Activated CD8-positive, alpha-beta T cell treated with anti-CD3 and anti-CD28 coated beads, Interleukin-2, amount 10 ng/mL, durations not matched to agents 7 days and 5 days (primary cell): ENCODE results near the gene USP6. TPM values are rescaled to one million over a fixed set of nuclear protein-coding genes. Genes with fewer than 3 reads are reported as not detected.
A peak's percentile ranks its signal among the peaks of the same experiment; 100 is the strongest.

ENCODE experiments used
- ATAC-seq: fragments of 150-1000 bp; cut with Tn5 transposase; one replicate; pipeline ENCODE4 v1.10.0; 2021; ENCODE audit warnings: moderate library complexity
- CTCF ChIA-PET: fragments of 350-600 bp; sonication (Branson Sonifier 250); formaldehyde crosslinking; loops from one replicate; lab custom pipeline; 2021; ENCODE audit warnings: antibody characterized with exemption; lab: Charles Lee
- POLR2A ChIA-PET: fragments of 350-600 bp; sonication (Branson Sonifier 250); formaldehyde crosslinking; loops from one replicate; lab custom pipeline; 2021; ENCODE audit warnings: antibody characterized with exemption; lab: Charles Lee
- DNase-seq: peaks from one replicate; pipeline ENCODE4 v3.0.0-alpha.2; 2020
- H3K27ac Mint-ChIP-seq: one replicate; pipeline ENCODE4 v1.8.0; 2021; ENCODE audit warnings: mild to moderate bottlenecking, mixed read lengths
- H3K27me3 Mint-ChIP-seq: one replicate; pipeline ENCODE4 v1.8.0; 2021; ENCODE audit warnings: low read depth, mixed read lengths
- H3K36me3 Mint-ChIP-seq: one replicate; pipeline ENCODE4 v1.8.0; 2021; ENCODE audit warnings: low read depth, mixed read lengths
- H3K4me1 Mint-ChIP-seq: one replicate; pipeline ENCODE4 v1.8.0; 2021; ENCODE audit warnings: low read depth, mixed read lengths
- H3K4me3 Mint-ChIP-seq: one replicate; pipeline ENCODE4 v1.8.0; 2021; ENCODE audit warnings: mild to moderate bottlenecking, mixed read lengths
- H3K9me3 Mint-ChIP-seq: one replicate; pipeline ENCODE4 v1.8.0; 2022; ENCODE audit warnings: mixed read lengths; ENCODE audit not compliant: insufficient read depth
- total RNA-seq, 2 experiments: library from RNA; stranded (reverse); gene quantifications; one replicate each; pipeline ENCODE4 v1.2.3, GENCODE V29; 2021

Gene USP6
- total RNA-seq, 2 experiments from 2014 or later = 0.08 to 0.10 TPM

- CTCF ChIA-PET = interaction anchor here (0.9 to 1.8 kb wide), 2 partner anchors 10 to 68 kb away, joined by 3 to 4 read pairs; partner anchors contain the start of gene ZNF594
- Mint-ChIP-seq H3K27ac (no peak overlapping the region), H3K27me3 (no peaks in the 10 kb centered on the region), H3K4me3 (no peak overlapping the region), H3K36me3 (peaks cover 68% of the 10 kb centered on the region), H3K9me3 (peaks cover 62% of the 10 kb centered on the region), H3K4me1 (peaks cover 5% of the 10 kb centered on the region)
- DNase-seq = no peak
- ATAC-seq = no peak
- POLR2A ChIA-PET = interaction anchor here (0.9 kb wide), 1 partner anchor 10 kb away, joined by 3 read pairs; the partner anchor contains the start of gene ZNF594
These were observed 65.9 kb downstream of the USP6 start for GRCh38 chr17:5181509-5182305.

- no peak for ATAC-seq
- Mint-ChIP-seq H3K4me3 (no peak overlapping the region), H3K4me1 (peaks cover 5% of the 10 kb centered on the region), H3K27ac (no peak overlapping the region), H3K27me3 (no peaks in the 10 kb centered on the region), H3K9me3 (peaks cover 67% of the 10 kb centered on the region), H3K36me3 (peaks cover 74% of the 10 kb centered on the region)
- ChIA-PET CTCF (interaction anchor here (0.9 to 1.8 kb wide), 2 partner anchors 8 to 67 kb away, joined by 3 to 4 read pairs; partner anchors contain the start of gene ZNF594), POLR2A (interaction anchor here (1.7 kb wide), 1 partner anchor 9 kb away, joined by 7 read pairs; the partner anchor contains the start of gene ZNF594)
- no peak for DNase-seq
These were observed 67.0 kb downstream of the USP6 start for GRCh38 chr17:5182597-5183409.

DNA sequence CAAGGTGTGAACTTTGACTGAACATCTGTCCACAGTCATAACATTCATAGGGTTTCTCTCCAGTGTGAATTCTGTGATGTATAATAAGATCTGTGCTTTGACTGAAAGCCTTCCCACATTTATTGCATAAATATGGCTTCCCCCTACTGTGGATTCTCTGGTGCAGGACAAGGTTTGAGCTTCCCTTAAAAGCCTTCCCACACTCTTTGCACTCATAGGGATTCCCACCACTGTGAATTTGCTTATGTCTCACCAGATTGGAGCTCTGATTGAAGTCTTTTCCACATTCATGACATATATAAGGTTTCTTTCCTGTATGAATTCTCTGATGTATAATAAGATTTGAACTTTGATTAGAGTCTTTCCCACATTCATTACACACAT, 67.6 kb downstream of the USP6 start:
- no peak overlapping the region for H3K4me3 Mint-ChIP-seq
- H3K4me1 Mint-ChIP-seq = peaks cover 5% of the 10 kb centered on the region
- POLR2A ChIA-PET = interaction anchor here (1.7 kb wide), 1 partner anchor 8 kb away, joined by 7 read pairs; the partner anchor contains the start of gene ZNF594
- H3K27ac Mint-ChIP-seq = no peak overlapping the region
- CTCF ChIA-PET = no interaction called here
- ATAC-seq (no peak), DNase-seq (no peak)
- H3K36me3 Mint-ChIP-seq = peaks cover 80% of the 10 kb centered on the region
- H3K9me3 Mint-ChIP-seq = peaks cover 67% of the 10 kb centered on the region
- no peaks in the 10 kb centered on the region for H3K27me3 Mint-ChIP-seq

DNA sequence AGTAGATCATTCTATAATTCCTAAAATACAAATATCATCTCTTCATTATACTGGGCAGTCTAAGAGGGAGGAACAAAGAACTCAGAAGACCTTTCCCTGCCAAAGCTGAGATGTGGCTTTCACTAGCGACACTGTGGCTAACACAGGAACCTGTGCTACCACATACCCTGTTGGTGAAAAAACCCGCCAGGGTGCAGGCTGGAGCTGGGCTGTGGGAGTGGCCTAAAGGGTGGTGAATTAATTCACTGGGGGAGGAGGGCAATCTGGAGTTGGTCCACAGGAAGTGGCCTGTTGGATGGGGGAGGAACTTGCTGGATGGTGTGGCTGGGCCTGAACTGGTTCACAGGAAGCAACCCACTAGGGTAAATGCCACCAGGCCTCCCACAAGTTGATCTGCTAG, 68.5 kb downstream of the USP6 start:
- CTCF ChIA-PET = no interaction called here
- H3K27ac Mint-ChIP-seq = no peak overlapping the region

GRCh38 chr17:5191541-5192417, 75.9 kb downstream of the USP6 start, which contains the start of gene ZNF594:
Gene ZNF594 (minus strand): TSS chr17:5191868. CDS start chr17:5184256, 7,612 bp downstream.
- H3K4me1 Mint-ChIP-seq = peaks cover 28% of the 10 kb centered on the region
- no peaks in the 10 kb centered on the region for H3K27me3 Mint-ChIP-seq
- DNase-seq = peak; percentile 98
- peaks cover 18% of the 10 kb centered on the region for H3K9me3 Mint-ChIP-seq
- H3K4me3 Mint-ChIP-seq = peak within 1 kb of the TSS; percentile 93
- ATAC-seq = peak; percentile 100
- H3K36me3 Mint-ChIP-seq = peaks cover 44% of the 10 kb centered on the region
- CTCF ChIA-PET = interaction anchor here (1.1 to 2.0 kb wide), 11 partner anchors 9 to 248 kb away, joined by 3 to 11 read pairs (median 4); partner anchors contain the start of genes C1QBP, SCIMP and ZFP3
- peak within 1 kb of the TSS; percentile 96 for H3K27ac Mint-ChIP-seq
- POLR2A ChIA-PET = interaction anchor here (0.5 to 1.4 kb wide), 10 partner anchors 9 to 231 kb away, joined by 3 to 7 read pairs (median 3); partner anchors contain the start of genes NUP88 and RPAIN

More for the DNA sequence above, 68.5 kb downstream of the USP6 start:
- Mint-ChIP-seq H3K27me3 (no peaks in the 10 kb centered on the region), H3K4me1 (peaks cover 5% of the 10 kb centered on the region), H3K9me3 (peaks cover 63% of the 10 kb centered on the region), H3K36me3 (peaks cover 79% of the 10 kb centered on the region), H3K4me3 (no peak overlapping the region)
- no peak for ATAC-seq
- POLR2A ChIA-PET = no interaction called here
- no peak for DNase-seq

GRCh38 chr17:5194346-5194745, 78.5 kb downstream of the USP6 start:
- Mint-ChIP-seq H3K36me3 (peaks cover 26% of the 10 kb centered on the region), H3K4me3 (no peak overlapping the region), H3K9me3 (peaks cover 5% of the 10 kb centered on the region), H3K4me1 (peaks cover 36% of the 10 kb centered on the region), H3K27me3 (no peaks in the 10 kb centered on the region), H3K27ac (no peak overlapping the region)
- ATAC-seq (no peak), DNase-seq (no peak)
- CTCF ChIA-PET = interaction anchor here (1.0 to 2.1 kb wide), 2 partner anchors 44 to 245 kb away, joined by 3 to 5 read pairs; partner anchors contain the start of gene C1QBP
- POLR2A ChIA-PET = no interaction called here

DNA sequence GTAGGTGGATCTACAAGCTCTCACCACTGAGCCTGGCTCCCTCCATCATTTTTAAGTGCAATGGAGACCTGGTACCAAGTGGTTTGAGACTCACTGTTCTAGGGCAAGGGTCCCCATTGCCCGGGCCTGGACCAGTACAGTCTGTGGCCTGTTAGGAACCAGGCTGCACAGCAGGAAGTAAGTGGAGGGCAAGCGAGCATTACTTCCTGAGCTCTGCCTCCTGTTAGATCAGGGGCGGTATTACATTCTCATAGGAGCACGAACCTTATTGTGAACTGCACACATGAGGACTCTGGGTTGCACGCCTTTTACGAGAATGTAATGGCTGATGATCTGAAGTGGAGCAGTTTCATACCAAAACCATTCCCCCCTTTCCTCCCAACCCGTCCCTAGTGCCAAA, 82.6 kb downstream of the USP6 start:
- DNase-seq (no peak), ATAC-seq (no peak)
- H3K36me3 Mint-ChIP-seq = no peaks in the 10 kb centered on the region
- no peaks in the 10 kb centered on the region for H3K27me3 Mint-ChIP-seq
- H3K4me1 Mint-ChIP-seq = peaks cover 8% of the 10 kb centered on the region
- peak overlapping the region; percentile 30 for H3K27ac Mint-ChIP-seq
- no peaks in the 10 kb centered on the region for H3K9me3 Mint-ChIP-seq
- ChIA-PET CTCF (interaction anchor here (0.8 to 2.6 kb wide), 6 partner anchors 29 to 252 kb away, joined by 3 to 22 read pairs (median 4); partner anchors contain the start of gene C1QBP), POLR2A (no interaction called here)
- no peak overlapping the region for H3K4me3 Mint-ChIP-seq

DNA sequence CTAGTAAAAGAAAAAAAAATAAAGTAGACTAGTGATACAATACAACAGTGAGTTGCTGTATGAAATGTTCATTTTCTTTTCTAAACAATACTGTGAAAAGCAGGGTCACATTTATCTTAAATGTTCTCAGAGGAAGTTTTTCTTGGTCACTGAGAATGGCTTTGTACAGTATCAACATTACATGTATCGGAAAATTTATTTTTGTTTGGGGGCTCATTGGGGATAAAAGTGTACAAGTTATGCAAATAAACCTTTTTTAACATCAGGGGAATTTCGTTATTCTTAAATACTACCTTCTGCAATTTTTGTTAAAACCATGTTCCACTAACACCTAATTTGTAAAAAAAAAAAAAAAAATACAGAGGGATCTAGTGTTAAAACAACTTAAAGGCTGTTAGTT, 84.5 kb downstream of the USP6 start:
- no peak for DNase-seq
- Mint-ChIP-seq H3K27me3 (no peaks in the 10 kb centered on the region), H3K36me3 (no peaks in the 10 kb centered on the region), H3K27ac (no peak overlapping the region), H3K4me3 (no peak overlapping the region), H3K4me1 (peaks cover 8% of the 10 kb centered on the region), H3K9me3 (no peaks in the 10 kb centered on the region)
- ChIA-PET CTCF (interaction anchor here (0.7 to 1.3 kb wide), 2 partner anchors 8 to 20 kb away, joined by 3 read pairs; partner anchors contain the start of gene ZNF594), POLR2A (no interaction called here)
- no peak for ATAC-seq

DNA sequence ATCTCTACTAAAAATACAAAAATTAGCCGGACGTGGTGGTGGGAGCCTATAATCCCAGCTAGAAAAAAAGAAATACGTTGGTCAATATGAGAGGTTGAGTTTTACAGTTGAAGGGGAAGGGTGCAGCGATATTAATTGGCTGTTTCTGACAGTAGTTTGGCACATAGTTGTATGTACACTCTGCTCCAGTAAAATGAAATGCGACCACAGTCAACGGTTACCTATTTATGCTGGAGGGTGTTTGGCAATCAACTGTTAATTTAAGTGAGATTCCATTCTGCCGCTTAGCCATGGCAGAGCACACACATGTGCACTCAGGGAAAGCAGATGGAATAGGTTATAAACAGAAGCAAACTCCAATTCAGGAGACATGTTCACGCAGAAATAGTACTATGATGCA, 85.2 kb downstream of the USP6 start:
- CTCF ChIA-PET = interaction anchor here (1.0 to 1.3 kb wide), 2 partner anchors 9 to 11 kb away, joined by 3 read pairs; partner anchors contain the start of gene ZNF594
- Mint-ChIP-seq H3K9me3 (no peaks in the 10 kb centered on the region), H3K36me3 (no peaks in the 10 kb centered on the region), H3K4me1 (peaks cover 8% of the 10 kb centered on the region), H3K4me3 (no peak overlapping the region), H3K27me3 (no peaks in the 10 kb centered on the region), H3K27ac (no peak overlapping the region)
- no peak for DNase-seq
- POLR2A ChIA-PET = no interaction called here
- ATAC-seq = no peak

DNA sequence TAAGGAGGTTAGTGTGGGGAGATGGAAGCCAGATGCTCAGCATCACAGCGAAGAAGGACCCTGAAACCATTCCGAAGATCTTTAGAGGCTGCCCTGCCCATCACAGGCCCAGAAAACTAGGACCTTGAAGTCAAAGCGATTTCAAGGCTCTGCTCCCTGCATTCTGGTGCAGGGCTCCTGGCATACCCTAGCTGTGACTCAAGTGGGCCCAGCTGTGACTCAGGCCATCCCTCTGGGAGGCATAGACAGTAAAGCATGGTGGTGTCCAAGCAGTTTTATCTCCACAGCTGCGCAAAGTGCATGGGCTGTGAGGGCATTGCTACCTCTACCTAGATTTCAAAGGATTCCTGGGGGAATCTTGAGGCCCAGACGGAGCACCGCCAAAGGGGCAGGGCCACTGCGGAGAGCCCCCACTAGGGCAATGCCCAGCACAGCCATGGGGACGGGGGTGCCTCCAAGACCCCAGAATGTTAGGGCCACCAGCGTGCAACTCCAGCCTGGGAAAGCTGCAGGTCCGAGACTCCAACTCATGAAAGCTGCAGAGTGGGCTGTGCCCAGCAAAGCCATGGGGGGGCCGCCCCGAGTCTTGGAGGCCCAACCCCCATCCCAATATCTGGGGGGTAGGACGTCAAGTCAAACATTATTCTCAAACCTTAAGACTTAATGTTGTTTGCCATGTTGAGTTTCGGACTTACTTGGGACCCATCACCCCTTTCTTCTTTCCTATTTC, 87.5 kb downstream of the USP6 start:
- H3K27me3 Mint-ChIP-seq = no peaks in the 10 kb centered on the region
- peaks cover 3% of the 10 kb centered on the region for H3K4me1 Mint-ChIP-seq
- ATAC-seq (no peak), DNase-seq (no peak)
- no peak overlapping the region for H3K27ac Mint-ChIP-seq
- H3K9me3 Mint-ChIP-seq = no peaks in the 10 kb centered on the region
- H3K36me3 Mint-ChIP-seq = no peaks in the 10 kb centered on the region
- POLR2A ChIA-PET = no interaction called here
- CTCF ChIA-PET = no interaction called here
- H3K4me3 Mint-ChIP-seq = no peak overlapping the region
